Osteoblast (primary cell): ENCODE data around the gene C6orf120. TPM values are rescaled to one million over a fixed set of nuclear protein-coding genes. Genes with fewer than 3 reads are reported as not detected.

Experiments
- DNase-seq: peaks from one replicate; pipeline ENCODE4 v3.0.0; 2011; ENCODE audit warnings: low spot score, mixed read lengths; ENCODE audit not compliant: insufficient read length; ENCODE audit errors: missing footprints
- H2AFZ ChIP-seq: 2 replicates; pipeline ENCODE4 v1.6.0; 2011; ENCODE audit warnings: mild to moderate bottlenecking, low read length
- H3K27ac ChIP-seq: 2 replicates; pipeline ENCODE4 v1.5.1; 2011; ENCODE audit warnings: mild to moderate bottlenecking, low read depth, low read length, moderate library complexity
- H3K27me3 ChIP-seq: 2 replicates; pipeline ENCODE4 v1.6.0; 2012; ENCODE audit warnings: mild to moderate bottlenecking, control low read depth, inconsistent platforms, low read length, moderate library complexity; ENCODE audit not compliant: insufficient read depth
- H3K36me3 ChIP-seq: 2 replicates; pipeline ENCODE4 v1.5.1; 2011; ENCODE audit warnings: mild to moderate bottlenecking, low read length, control low read depth, moderate library complexity; ENCODE audit not compliant: insufficient read depth
- H3K4me1 ChIP-seq: 2 replicates; pipeline ENCODE4 v1.5.1; 2011; ENCODE audit warnings: mild to moderate bottlenecking, low read length, control low read depth, moderate library complexity; ENCODE audit not compliant: insufficient read depth
- H3K4me2 ChIP-seq: 2 replicates; pipeline ENCODE4 v1.6.0; 2011; ENCODE audit warnings: mild to moderate bottlenecking, low read length; ENCODE audit not compliant: insufficient read depth
- H3K4me3 ChIP-seq: fragments of 200-600 bp; sonication (generic); 3 replicates; pipeline ENCODE4 v1.5.1; 2012; ENCODE audit warnings: mild to moderate bottlenecking, low read length, inconsistent platforms; ENCODE audit not compliant: insufficient read depth
- H3K79me2 ChIP-seq: 2 replicates; pipeline ENCODE4 v1.6.0; 2012; ENCODE audit warnings: mild to moderate bottlenecking, low read length, control low read depth, inconsistent platforms; ENCODE audit not compliant: insufficient read depth
- H3K9me3 ChIP-seq: 2 replicates; pipeline ENCODE4 v1.5.1; 2011; ENCODE audit warnings: low read depth, low read length, control low read depth
- H4K20me1 ChIP-seq: 2 replicates; pipeline ENCODE4 v1.6.0; 2012; ENCODE audit warnings: mild to moderate bottlenecking, low read length, control low read depth; ENCODE audit not compliant: insufficient read depth
- total RNA-seq: library from RNA; depleted of rRNA; stranded (reverse); fragments of >200 nt; gene quantifications from 2 replicates; pipeline ENCODE4 v1.2.3, GENCODE V29; 2012
- TF ChIP-seq, protein P1 (sequence below): IDR thresholded peaks from 2 replicates; pipeline ENCODE4 v1.5.1; 2011; ENCODE audit warnings: mild to moderate bottlenecking, low read depth, low read length, moderate library complexity; ENCODE audit errors: extremely low read depth

C6orf120 gene
- total RNA-seq, 1 donor: 54.3 TPM

DNA sequence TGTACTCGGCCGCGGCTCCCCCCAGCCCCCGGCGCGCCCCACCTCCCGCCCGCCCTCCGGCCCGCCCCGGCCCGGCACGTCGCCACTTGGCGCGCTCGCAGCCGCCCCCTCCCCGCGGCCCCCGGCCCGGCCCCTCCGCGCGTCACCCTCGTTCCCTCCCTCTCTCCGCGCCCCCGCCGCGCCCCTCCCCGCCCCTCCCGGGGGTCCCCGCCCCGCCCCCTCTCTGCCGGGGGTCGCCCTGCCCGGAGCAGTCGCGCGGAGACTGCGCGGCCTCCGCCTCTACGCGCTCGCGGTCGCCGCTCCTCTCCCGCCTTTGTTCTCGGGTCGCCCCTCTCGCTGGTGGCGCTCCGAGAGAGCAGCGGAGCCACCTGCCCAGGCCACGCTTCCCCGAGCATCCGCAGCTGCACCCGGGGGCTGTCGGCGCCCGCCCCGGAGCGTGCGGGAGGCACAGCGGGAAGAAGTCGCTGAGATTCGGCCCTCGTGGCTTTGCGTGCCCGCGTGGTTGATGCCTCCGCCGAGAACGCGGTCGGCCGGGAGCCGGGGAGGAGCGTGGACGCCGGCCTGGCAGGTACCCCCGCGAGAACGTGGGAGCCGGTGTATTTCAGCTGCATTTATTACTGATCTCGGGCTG, 22.7 kb downstream of the C6orf120 start, which contains the start of gene PHF10:
Gene PHF10 (minus strand): TSS at position 7 of the 631 bp plus-strand sequence. CDS start 569 bp downstream, outside the sequence.
- Histone ChIP-seq H3K79me2 (peaks cover 29% of the 10 kb centered on the region), H2AFZ (peak within 1 kb of the TSS; percentile 89), H3K36me3 (peaks cover 3% of the 10 kb centered on the region), H3K27ac (peak within 1 kb of the TSS; percentile 89), H3K4me1 (peaks cover 15% of the 10 kb centered on the region), H3K4me2 (peak within 1 kb of the TSS; percentile 89), H3K9me3 (no peaks in the 10 kb centered on the region), H4K20me1 (peaks cover 13% of the 10 kb centered on the region), H3K27me3 (no peaks in the 10 kb centered on the region), H3K4me3 (peak within 1 kb of the TSS; percentile 90)
- TF ChIP-seq, protein P1, sequence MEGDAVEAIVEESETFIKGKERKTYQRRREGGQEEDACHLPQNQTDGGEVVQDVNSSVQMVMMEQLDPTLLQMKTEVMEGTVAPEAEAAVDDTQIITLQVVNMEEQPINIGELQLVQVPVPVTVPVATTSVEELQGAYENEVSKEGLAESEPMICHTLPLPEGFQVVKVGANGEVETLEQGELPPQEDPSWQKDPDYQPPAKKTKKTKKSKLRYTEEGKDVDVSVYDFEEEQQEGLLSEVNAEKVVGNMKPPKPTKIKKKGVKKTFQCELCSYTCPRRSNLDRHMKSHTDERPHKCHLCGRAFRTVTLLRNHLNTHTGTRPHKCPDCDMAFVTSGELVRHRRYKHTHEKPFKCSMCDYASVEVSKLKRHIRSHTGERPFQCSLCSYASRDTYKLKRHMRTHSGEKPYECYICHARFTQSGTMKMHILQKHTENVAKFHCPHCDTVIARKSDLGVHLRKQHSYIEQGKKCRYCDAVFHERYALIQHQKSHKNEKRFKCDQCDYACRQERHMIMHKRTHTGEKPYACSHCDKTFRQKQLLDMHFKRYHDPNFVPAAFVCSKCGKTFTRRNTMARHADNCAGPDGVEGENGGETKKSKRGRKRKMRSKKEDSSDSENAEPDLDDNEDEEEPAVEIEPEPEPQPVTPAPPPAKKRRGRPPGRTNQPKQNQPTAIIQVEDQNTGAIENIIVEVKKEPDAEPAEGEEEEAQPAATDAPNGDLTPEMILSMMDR: no peak
- DNase-seq: peak; percentile 92

DNA sequence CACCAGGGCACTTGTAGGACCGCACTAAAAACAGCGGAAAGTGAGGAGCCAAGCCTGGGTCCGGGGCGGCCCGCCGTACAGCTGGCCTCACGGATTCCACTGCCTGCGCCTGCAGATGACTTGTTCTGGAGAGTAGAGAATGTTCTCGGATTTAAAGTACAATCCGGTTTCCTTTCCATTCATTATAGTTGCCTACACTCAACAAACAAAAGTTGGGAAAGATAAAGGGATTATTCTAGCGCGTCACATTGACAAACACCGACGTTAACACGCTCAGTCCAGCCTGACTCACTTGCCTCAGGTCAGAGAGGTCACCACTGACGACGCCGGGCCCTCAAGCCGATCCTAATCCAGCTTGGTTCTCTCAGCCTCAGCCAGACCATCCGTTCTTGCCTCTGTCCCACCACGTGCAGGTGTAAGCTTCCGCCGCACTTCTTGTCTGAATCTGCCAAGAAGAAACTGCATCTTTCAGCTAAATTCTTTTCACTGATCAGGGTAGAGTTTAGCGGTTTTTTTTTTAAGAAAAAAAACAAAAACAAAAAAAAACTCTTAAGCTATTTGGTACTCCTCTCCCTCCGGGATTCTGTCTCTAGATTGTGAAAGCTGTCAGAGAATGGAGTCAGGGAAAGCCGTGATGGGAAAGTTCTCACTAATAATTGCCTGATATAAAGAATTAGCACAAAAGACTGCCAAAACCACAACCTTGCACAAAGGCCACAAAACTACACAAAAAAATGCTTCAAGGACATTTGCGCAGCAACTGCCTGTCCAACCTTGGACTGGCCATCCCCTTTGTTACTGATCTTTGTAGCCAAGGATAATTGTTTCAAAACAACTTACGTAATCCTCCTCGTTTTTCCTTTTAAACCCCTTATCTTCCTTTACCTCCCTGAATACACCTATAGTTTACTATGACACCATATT, 23.5 kb downstream of the C6orf120 start:
- peak overlapping the region; percentile 76 for H2AFZ ChIP-seq
- H3K4me1 ChIP-seq: peaks cover 15% of the 10 kb centered on the region
- TF ChIP-seq, protein P1: no peak
- peak overlapping the region; percentile 77 for H3K4me3 ChIP-seq
- no peaks in the 10 kb centered on the region for H3K27me3 ChIP-seq
- peaks cover 2% of the 10 kb centered on the region for H3K36me3 ChIP-seq
- DNase-seq: peak; percentile 92
- peaks cover 12% of the 10 kb centered on the region for H4K20me1 ChIP-seq
- no peaks in the 10 kb centered on the region for H3K9me3 ChIP-seq
- H3K4me2 ChIP-seq: peak overlapping the region; percentile 86
- peak overlapping the region; percentile 89 for H3K27ac ChIP-seq
- peaks cover 23% of the 10 kb centered on the region for H3K79me2 ChIP-seq

DNA sequence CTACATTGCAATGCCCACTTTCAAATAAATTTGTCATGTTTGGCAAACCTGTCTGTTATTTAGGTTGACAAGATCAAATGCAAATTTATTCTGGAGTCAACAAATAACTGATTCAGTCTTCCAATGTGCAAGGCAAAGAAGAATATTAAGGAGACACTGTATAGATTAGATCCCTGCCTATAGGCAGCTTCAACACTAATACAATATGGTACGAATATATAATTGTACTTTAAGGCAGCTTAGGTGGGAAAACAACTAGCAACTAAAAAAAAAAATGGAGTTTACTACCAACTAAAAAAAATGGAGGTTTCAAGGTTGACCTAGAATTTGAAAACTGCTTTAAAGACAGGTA, 24.1 kb downstream of the C6orf120 start:
- H2AFZ ChIP-seq: no peak overlapping the region
- H3K4me1 ChIP-seq: peaks cover 15% of the 10 kb centered on the region
- H3K9me3 ChIP-seq: no peaks in the 10 kb centered on the region
- peak overlapping the region; percentile 89 for H3K27ac ChIP-seq
- no peaks in the 10 kb centered on the region for H3K36me3 ChIP-seq
- no peak overlapping the region for H3K4me2 ChIP-seq
- DNase-seq: no peak
- no peaks in the 10 kb centered on the region for H3K27me3 ChIP-seq
- TF ChIP-seq, protein P1: no peak
- H3K79me2 ChIP-seq: peaks cover 16% of the 10 kb centered on the region
- peaks cover 10% of the 10 kb centered on the region for H4K20me1 ChIP-seq
- no peak overlapping the region for H3K4me3 ChIP-seq

DNA sequence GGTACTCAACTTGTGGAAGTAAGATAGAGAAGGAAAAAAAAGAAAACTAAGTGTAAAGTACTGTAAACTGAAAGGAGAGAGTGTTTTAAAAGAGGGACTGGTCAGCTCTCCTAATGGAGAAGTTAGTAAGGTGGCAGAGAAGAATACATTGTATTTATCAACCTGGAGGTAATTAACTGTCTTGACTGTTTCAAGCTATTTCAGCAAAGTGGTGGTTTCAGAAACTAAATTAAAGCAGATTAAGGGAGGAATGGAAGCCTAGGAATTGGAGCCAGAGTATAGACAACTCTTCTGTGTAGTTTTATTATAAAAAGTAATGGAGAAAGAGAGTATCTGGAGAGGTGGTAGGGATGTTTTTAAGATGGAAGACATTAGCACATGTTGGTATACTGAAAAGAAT, 25.0 kb downstream of the C6orf120 start:
- no peak overlapping the region for H3K4me2 ChIP-seq
- peaks cover 10% of the 10 kb centered on the region for H3K4me1 ChIP-seq
- no peak overlapping the region for H3K4me3 ChIP-seq
- TF ChIP-seq, protein P1: no peak
- peaks cover 8% of the 10 kb centered on the region for H4K20me1 ChIP-seq
- no peaks in the 10 kb centered on the region for H3K9me3 ChIP-seq
- H3K27ac ChIP-seq: no peak overlapping the region
- no peaks in the 10 kb centered on the region for H3K27me3 ChIP-seq
- no peaks in the 10 kb centered on the region for H3K36me3 ChIP-seq
- peaks cover 7% of the 10 kb centered on the region for H3K79me2 ChIP-seq
- no peak overlapping the region for H2AFZ ChIP-seq
- no peak for DNase-seq
